ENCODE measurements around the gene CHCHD3.

CHCHD3 gene

DNA sequence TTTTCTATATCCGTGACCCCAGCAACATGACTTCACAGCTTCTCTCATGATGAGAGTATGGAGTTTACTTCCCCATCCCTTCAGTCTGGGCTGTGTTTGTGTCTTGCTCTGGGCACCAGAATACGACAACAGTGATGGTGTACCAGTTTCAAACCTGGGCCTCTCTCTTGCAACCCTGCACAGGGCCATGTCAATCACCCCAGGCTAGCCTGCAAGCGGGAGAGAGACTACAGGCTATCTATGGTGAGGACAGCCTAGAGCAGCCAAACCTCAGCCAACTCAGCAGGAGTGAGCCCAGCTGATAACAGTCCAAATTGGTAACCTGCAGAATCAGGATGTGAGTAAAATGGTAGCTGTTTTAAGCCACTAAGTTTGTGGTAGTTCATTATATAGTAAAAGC, 235.8 kb downstream of the CHCHD3 start:
- H3K36me3 Mint-ChIP-seq, result peaks cover 21 to 33% of the 10 kb centered on the region in 2 donors
- no peak for ATAC-seq (replicated peaks)
- H3K4me1 Mint-ChIP-seq, result peaks cover 0 to 5% of the 10 kb centered on the region in 2 donors
- no peak overlapping the region for H3K4me3 Mint-ChIP-seq
- H3K27ac Mint-ChIP-seq, result no peak overlapping the region
- DNase-seq, result no peak
- H3K27me3 Mint-ChIP-seq, result no peaks in the 10 kb centered on the region
- no peaks in the 10 kb centered on the region for H3K9me3 Mint-ChIP-seq

DNA sequence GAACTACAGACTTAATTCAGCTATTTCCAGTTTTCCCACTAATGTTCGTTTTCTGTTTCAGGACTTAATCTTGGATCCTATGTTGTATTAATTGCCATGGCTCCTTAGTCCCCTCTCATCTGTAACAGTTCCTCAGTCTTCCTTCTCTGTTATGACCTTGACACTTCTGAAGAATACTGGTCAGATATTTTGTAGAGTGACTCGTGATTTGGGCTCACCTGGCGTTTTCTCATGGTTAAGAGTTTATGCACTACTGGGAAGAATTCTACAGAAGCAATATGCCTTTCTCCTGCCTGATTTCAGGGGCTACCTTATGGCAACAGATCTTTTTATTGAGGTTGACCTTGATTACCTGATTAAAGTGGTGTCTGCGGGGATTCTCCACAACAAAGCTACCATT, 239.4 kb downstream of the CHCHD3 start:
- ATAC-seq (replicated peaks), result no peak
- Mint-ChIP-seq H3K27me3 (no peaks in the 10 kb centered on the region), H3K4me3 (no peak overlapping the region), H3K4me1 (peaks cover 0 to 5% of the 10 kb centered on the region in 2 donors), H3K36me3 (peaks cover 21 to 26% of the 10 kb centered on the region in 2 donors), H3K9me3 (peaks cover 0 to 1% of the 10 kb centered on the region in 2 donors), H3K27ac (no peak overlapping the region)
- DNase-seq, result no peak

DNA sequence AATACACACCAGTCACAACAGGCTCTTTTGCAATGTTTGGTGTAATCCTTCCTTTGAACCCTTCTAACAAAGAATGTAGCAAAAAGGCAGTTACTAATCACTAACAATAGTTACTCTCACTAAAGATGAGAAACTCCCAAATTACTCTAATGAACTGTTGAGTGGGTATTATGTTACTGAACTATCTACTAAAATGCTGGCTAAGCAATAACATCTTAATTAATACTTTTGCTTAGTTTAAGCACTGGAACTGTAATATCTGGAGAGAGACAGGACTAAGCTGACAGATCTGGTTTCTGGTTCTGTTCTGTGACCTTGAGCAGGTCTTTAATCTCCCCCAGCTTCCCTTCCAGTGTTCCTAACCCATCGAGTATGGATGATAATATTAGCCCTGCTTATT, 241.7 kb downstream of the CHCHD3 start:
- Mint-ChIP-seq H3K27me3 (no peaks in the 10 kb centered on the region), H3K4me1 (peaks cover 0 to 5% of the 10 kb centered on the region in 2 donors), H3K36me3 (peaks cover 31 to 35% of the 10 kb centered on the region in 2 donors), H3K4me3 (no peak overlapping the region), H3K9me3 (peaks cover 0 to 7% of the 10 kb centered on the region in 2 donors), H3K27ac (no peak overlapping the region)
- ATAC-seq (replicated peaks) (no peak), DNase-seq (no peak)

DNA sequence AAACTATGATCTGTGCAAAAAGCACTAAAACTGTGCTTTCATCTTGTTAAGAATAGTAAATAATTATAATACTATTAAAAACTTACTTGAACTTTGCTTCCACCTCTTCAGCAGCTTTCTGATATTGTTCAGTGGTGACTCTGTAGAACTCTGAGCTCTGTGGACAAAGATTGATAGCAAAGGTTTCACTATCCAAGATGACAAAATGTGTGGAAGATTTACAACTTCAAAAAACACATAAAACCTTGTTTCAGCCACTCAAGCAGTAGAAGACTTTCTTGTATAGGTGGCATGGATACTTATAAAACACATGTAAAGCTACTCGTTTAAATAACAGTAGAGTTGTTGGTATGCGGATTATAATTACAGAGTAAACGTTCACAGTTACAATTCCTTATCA, 243.6 kb downstream of the CHCHD3 start:
- no peak for ATAC-seq (replicated peaks)
- no peak for DNase-seq
- H3K4me1 Mint-ChIP-seq, result peaks cover 0 to 5% of the 10 kb centered on the region in 2 donors
- H3K36me3 Mint-ChIP-seq, result peaks cover 24 to 29% of the 10 kb centered on the region in 2 donors
- H3K9me3 Mint-ChIP-seq, result peaks cover 0 to 7% of the 10 kb centered on the region in 2 donors
- H3K27me3 Mint-ChIP-seq, result no peaks in the 10 kb centered on the region
- no peak overlapping the region for H3K4me3 Mint-ChIP-seq
- no peak overlapping the region for H3K27ac Mint-ChIP-seq

DNA sequence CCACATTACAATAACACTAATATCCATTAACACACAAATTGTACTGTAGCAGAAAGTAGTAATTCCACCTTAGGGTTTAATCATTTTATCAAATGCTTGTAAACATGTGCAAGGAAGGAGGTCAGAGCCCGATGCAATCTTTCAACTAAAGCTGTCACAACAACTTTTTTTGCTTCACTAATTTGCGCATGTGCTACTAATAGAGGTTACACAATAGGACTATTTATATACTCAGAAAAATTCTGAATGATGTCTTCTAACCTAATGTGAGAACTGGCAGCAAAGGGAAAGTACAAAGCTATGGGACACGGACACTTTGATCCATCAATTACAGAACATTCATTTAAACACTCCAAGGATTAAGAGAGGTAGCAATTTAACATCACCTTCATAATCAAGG, 244.4 kb downstream of the CHCHD3 start:
- Mint-ChIP-seq H3K4me3 (no peak overlapping the region), H3K9me3 (peaks cover 0 to 7% of the 10 kb centered on the region in 2 donors), H3K36me3 (peaks cover 22 to 27% of the 10 kb centered on the region in 2 donors), H3K27ac (no peak overlapping the region), H3K4me1 (peaks cover 0 to 5% of the 10 kb centered on the region in 2 donors), H3K27me3 (no peaks in the 10 kb centered on the region)
- DNase-seq (no peak), ATAC-seq (replicated peaks) (no peak)

DNA sequence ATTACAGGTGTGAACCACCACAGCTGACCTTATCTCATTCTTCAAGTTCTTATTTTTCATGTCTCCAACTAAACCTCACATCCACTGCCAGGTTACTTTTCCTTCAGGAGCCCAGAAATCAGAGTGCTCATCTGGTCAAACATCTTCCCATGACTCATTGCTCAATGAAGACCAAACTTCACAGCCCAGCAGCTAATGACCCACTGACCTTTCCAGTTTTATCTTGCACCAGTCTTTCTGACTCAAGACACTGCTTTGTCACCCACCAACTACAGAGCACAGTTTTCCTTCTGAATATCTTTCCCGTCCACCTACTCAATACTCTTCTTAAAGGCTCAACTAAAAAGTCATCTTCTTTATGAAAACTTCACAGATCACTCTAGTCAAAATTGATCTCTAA, 245.1 kb downstream of the CHCHD3 start:
- no peak for DNase-seq
- peaks cover 21 to 25% of the 10 kb centered on the region in 2 donors for H3K36me3 Mint-ChIP-seq
- H3K9me3 Mint-ChIP-seq, result peaks cover 0 to 7% of the 10 kb centered on the region in 2 donors

DNA sequence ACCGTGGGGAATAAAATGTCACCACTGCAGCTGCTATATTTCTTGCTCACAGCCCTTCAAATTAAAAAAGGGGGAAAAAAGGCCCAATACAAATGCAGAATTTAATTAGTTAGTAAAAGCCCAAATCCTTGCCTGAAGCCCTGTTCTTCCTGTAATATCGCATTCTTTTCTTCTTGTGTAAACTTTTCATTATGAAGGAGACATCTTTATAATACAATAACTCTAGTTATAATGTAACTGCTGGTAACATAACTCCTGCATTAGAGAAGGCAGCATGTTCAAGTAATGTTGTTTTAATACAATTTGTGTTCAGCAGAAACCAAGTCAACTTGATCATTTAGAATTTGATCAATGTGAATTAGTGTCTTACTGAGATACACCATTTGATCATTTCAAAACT, 250.9 kb downstream of the CHCHD3 start:
- Mint-ChIP-seq H3K27me3 (no peaks in the 10 kb centered on the region), H3K4me3 (no peak overlapping the region), H3K9me3 (no peaks in the 10 kb centered on the region), H3K27ac (no peak overlapping the region), H3K4me1 (peaks cover 2 to 10% of the 10 kb centered on the region in 2 donors), H3K36me3 (peaks cover 10 to 35% of the 10 kb centered on the region in 2 donors)
- DNase-seq (no peak), ATAC-seq (replicated peaks) (no peak)

More for the DNA sequence above, 245.1 kb downstream of the CHCHD3 start:
- Mint-ChIP-seq H3K27ac (no peak overlapping the region), H3K4me1 (peaks cover 0 to 5% of the 10 kb centered on the region in 2 donors), H3K4me3 (no peak overlapping the region), H3K27me3 (no peaks in the 10 kb centered on the region)
- ATAC-seq (replicated peaks), result no peak

DNA sequence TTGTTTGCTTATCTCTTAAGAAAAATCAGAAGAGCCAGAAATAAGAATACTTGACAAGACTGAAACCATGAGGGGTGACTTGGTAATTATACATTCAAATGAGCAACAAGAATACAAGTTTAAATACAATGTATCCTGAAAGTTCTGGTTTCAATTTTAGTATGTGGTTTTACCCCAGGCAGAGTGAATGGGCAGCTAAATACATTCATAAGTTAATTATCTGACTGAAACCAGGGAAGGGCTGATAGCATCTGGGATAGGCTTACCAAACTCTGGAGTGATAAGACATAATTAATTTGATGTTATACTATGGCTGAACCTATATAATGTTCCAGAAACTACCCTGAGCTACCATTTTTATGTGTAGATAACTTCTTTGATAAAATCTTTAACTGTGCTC, 253.4 kb downstream of the CHCHD3 start:
- Mint-ChIP-seq H3K27me3 (no peaks in the 10 kb centered on the region), H3K36me3 (peaks cover 20 to 44% of the 10 kb centered on the region in 2 donors), H3K4me1 (peaks cover 2 to 10% of the 10 kb centered on the region in 2 donors), H3K4me3 (no peak overlapping the region), H3K9me3 (peaks cover 2 to 4% of the 10 kb centered on the region in 2 donors), H3K27ac (no peak overlapping the region)
- DNase-seq, result no peak
- peak; percentile 49 to 51 for ATAC-seq (replicated peaks)

DNA sequence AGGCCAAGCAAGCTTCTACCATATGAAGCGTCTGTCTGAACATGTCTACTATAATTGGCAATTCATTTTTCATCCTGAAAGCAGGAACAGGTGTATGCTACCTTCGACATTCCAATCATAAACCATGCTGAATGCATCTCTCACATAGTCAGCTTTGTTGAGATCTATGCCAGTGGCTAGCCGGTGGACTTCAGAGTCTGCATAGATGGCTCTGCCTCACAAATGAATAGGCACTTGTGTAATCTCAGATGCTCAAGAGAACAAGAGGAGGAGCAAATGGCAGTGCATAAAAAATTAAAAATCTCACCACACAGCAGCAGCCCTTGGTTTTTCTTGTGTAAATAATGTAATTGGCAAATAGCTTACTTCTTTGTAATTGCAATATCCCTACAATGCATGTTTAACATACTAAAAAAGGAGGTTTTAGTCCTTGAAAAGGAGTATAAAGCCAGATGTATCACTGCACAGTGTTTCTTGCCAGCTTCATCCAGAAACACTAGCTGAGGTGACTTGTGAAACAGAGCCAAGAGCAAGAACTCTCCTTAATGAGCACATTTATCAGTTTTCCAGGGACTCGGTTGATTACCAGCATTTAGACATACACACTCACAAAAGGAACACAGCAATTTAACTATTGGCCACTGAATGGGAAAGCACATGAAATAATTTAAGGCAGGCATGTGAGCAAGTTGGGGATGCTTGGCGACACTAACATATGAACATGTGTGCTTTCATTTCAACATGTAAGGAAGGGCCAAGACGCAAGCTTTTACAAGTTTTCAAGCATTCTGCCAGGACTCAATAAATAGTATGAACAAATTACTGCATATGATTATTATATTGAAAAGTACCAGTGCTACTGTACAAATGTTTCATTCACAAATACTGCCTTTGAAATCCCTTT, 255.7 kb downstream of the CHCHD3 start:
- no peak for ATAC-seq (replicated peaks)
- H3K27ac Mint-ChIP-seq, result no peak overlapping the region
- no peak overlapping the region for H3K4me3 Mint-ChIP-seq
- H3K4me1 Mint-ChIP-seq, result peaks cover 2 to 10% of the 10 kb centered on the region in 2 donors
- DNase-seq, result no peak
- peaks cover 23 to 44% of the 10 kb centered on the region in 2 donors for H3K36me3 Mint-ChIP-seq
- H3K27me3 Mint-ChIP-seq, result no peaks in the 10 kb centered on the region
- H3K9me3 Mint-ChIP-seq, result peaks cover 2 to 4% of the 10 kb centered on the region in 2 donors

DNA sequence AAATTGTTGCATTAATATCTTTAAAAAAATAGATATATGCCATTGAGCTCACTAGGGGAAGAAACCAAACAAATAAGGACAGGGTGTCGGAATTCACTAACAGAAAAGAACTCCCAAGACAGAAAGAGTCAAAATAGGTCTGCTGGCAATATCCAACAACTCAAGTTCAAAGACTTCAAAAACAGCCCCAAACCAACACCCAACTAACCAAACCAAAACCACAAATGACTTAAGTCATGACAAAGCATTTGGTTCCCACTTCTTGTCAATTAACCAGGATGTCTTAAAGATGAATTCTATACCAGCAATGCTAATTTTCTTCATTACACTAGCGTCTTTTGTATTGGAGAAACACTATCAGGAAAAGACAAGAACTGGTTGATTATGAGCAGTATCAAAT, 256.7 kb downstream of the CHCHD3 start:
- Mint-ChIP-seq H3K27me3 (no peaks in the 10 kb centered on the region), H3K36me3 (peaks cover 23 to 41% of the 10 kb centered on the region in 2 donors), H3K4me1 (peaks cover 2 to 10% of the 10 kb centered on the region in 2 donors), H3K27ac (no peak overlapping the region), H3K4me3 (no peak overlapping the region), H3K9me3 (peaks cover 2 to 4% of the 10 kb centered on the region in 2 donors)
- ATAC-seq (replicated peaks) (no peak), DNase-seq (no peak)

DNA sequence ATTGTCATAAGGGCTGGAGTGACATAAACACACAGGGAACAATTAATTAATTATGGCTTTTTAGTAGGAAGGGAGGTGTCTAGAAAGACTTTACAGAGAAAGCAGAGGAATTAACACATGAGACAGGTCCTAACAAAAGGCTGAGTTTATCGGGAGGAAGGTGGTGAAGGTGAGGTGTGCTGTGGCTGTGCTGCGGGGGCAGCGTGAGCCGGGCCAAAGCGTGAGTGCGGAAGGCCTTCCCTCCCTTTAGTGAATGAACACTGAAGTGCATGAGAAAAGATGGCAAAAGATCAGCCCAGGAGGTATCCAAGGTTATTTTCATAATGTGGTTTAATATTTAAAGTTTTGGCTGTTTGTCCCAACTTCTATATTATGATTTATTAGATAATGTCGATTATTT, 262.2 kb downstream of the CHCHD3 start:
- Mint-ChIP-seq H3K4me1 (peaks cover 3 to 9% of the 10 kb centered on the region in 2 donors), H3K27ac (no peak overlapping the region), H3K36me3 (peaks cover 11 to 16% of the 10 kb centered on the region in 2 donors), H3K4me3 (no peak overlapping the region), H3K27me3 (no peaks in the 10 kb centered on the region), H3K9me3 (peaks cover 1% of the 10 kb centered on the region in 2 donors)
- no peak for ATAC-seq (replicated peaks)
- DNase-seq, result no peak

DNA sequence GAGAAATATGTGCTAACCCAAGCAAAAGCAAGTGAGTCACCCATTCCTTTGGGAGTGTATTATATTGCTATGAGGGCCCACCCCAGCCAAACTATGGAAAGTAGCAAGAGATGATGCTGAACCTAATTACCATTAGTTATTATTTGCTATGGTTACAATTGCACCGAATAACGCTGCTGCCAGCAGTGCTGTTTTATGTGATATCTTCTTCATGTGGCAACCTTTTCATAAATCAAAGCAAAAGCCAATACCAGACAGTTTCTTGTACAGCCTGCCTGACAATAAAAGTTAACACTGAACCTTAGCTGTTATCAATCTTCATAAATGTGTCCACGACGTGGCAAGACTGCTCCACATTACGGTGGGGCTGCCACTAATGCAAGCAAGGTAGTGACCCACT, 263.9 kb downstream of the CHCHD3 start:
- H3K4me3 Mint-ChIP-seq, result no peak overlapping the region
- ATAC-seq (replicated peaks), result no peak
- peaks cover 12 to 15% of the 10 kb centered on the region in 2 donors for H3K36me3 Mint-ChIP-seq
- no peak overlapping the region for H3K27ac Mint-ChIP-seq
- no peaks in the 10 kb centered on the region for H3K27me3 Mint-ChIP-seq
- H3K4me1 Mint-ChIP-seq, result peaks cover 3 to 9% of the 10 kb centered on the region in 2 donors
- no peaks in the 10 kb centered on the region for H3K9me3 Mint-ChIP-seq
- no peak for DNase-seq

DNA sequence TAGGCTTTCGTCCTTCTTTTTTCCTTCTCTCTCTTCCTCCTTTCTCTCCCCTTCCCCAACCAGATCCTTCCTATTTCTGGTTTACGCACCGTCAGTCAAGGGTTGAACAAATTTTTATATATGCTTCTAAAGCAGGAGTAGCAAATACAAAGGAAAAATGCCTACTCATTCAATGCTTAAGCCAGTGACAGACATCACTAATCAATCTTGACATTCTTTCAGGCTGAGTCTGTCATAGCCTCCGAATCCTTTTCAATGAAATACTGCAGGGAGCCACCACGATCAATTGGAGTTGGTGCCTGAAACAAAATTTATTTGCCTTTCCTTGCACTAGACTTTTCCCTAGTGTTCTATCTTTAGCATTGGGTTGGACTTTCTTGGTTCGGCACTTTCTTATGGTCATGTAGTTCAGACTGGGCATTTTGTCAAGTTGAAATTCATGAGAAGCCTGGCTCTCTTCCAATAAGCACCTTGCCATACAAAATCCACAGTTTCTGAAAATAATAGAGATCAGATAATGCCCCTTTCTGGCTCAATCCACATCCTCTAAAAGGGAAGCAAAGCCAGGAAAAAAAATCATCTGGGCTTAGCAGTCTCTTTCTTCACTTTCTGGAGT, 266.1 kb downstream of the CHCHD3 start:
- ATAC-seq (replicated peaks), result no peak
- no peak overlapping the region for H3K27ac Mint-ChIP-seq
- H3K4me1 Mint-ChIP-seq, result peaks cover 7 to 9% of the 10 kb centered on the region in 2 donors
- peaks cover 23 to 33% of the 10 kb centered on the region in 2 donors for H3K36me3 Mint-ChIP-seq
- H3K9me3 Mint-ChIP-seq, result peaks cover 2 to 4% of the 10 kb centered on the region in 2 donors
- no peak for DNase-seq
- H3K27me3 Mint-ChIP-seq, result no peaks in the 10 kb centered on the region
- H3K4me3 Mint-ChIP-seq, result no peak overlapping the region

DNA sequence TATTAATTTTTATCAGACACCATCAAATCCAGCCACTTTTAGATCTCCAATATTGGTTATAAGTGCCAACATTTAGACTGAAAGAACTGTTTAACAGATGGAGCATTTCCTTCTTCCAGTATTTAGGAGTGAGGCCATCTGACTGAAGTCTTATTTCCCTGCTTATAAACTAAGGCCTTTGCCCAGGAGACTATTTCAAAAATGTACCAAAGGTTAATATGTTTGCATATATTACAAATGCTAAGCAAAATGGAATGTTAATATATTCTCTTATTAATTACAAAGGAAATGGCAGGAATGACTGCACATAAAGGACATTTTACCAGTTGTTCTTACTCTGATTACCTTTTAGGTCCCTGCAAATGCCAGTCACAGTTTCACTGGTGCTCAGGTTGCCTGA, 266.8 kb downstream of the CHCHD3 start:
- H3K36me3 Mint-ChIP-seq, result peaks cover 24 to 34% of the 10 kb centered on the region in 2 donors
- DNase-seq (no peak), ATAC-seq (replicated peaks) (no peak)
- H3K4me3 Mint-ChIP-seq, result no peak overlapping the region
- no peak overlapping the region for H3K27ac Mint-ChIP-seq
- peaks cover 2 to 4% of the 10 kb centered on the region in 2 donors for H3K9me3 Mint-ChIP-seq
- H3K27me3 Mint-ChIP-seq, result no peaks in the 10 kb centered on the region
- H3K4me1 Mint-ChIP-seq, result peaks cover 7 to 9% of the 10 kb centered on the region in 2 donors

Measured in stimulated activated naive B cell treated with anti-CD40 and anti-IgM and Interleukin-4, amounts not matched to agents 10 μg/mL and 1 μg/mL and 100 μg/mL, for 72 hours (primary cell).